Measurements from ENCODE around the gene UPK3A.

The UPK3A gene

GRCh38 chr22:45334528-45334927, 49.8 kb downstream of the UPK3A start:
- H3K9me3 ChIP-seq (ENCODE audit: control insufficient read depth in 2 of 2, low read length in 2 of 2): no peaks in the 10 kb centered on the region
- no peak overlapping the region for H3K27ac ChIP-seq (ENCODE audit: low read length)
- H3K27me3 ChIP-seq (ENCODE audit: control insufficient read depth in 1 of 2, insufficient read depth in 2 of 2, low read length in 2 of 2): no peaks in the 10 kb centered on the region
- H3K36me3 ChIP-seq (ENCODE audit: control insufficient read depth in 2 of 2, insufficient read depth in 2 of 2, low read length in 2 of 2): peaks cover 32 to 39% of the 10 kb centered on the region in 2 donors
- peaks cover 22% of the 10 kb centered on the region for H3K4me1 ChIP-seq (ENCODE audit: control insufficient read depth, insufficient read depth, low read length)
- no peak overlapping the region for H3K9ac ChIP-seq (ENCODE audit: low read length in 2 of 2)
- H3K4me3 ChIP-seq (ENCODE audit: low read length in 2 of 2): no peak overlapping the region

GRCh38 chr22:45335021-45335818, 50.5 kb downstream of the UPK3A start:
- H3K36me3 ChIP-seq (ENCODE audit: control insufficient read depth in 2 of 2, insufficient read depth in 2 of 2, low read length in 2 of 2): peaks cover 31 to 44% of the 10 kb centered on the region in 2 donors
- peaks cover 19% of the 10 kb centered on the region for H3K4me1 ChIP-seq (ENCODE audit: control insufficient read depth, insufficient read depth, low read length)
- no peaks in the 10 kb centered on the region for H3K27me3 ChIP-seq (ENCODE audit: control insufficient read depth in 1 of 2, insufficient read depth in 2 of 2, low read length in 2 of 2)
- no peak overlapping the region for H3K9ac ChIP-seq (ENCODE audit: low read length in 2 of 2)
- no peak overlapping the region for H3K4me3 ChIP-seq (ENCODE audit: low read length in 2 of 2)
- H3K9me3 ChIP-seq (ENCODE audit: control insufficient read depth in 2 of 2, low read length in 2 of 2): no peaks in the 10 kb centered on the region
- no peak overlapping the region for H3K27ac ChIP-seq (ENCODE audit: low read length)

GRCh38 chr22:45335854-45336522, 51.2 kb downstream of the UPK3A start:
- peaks cover 19% of the 10 kb centered on the region for H3K4me1 ChIP-seq (ENCODE audit: control insufficient read depth, insufficient read depth, low read length)
- peaks cover 28 to 41% of the 10 kb centered on the region in 2 donors for H3K36me3 ChIP-seq (ENCODE audit: control insufficient read depth in 2 of 2, insufficient read depth in 2 of 2, low read length in 2 of 2)
- no peak overlapping the region for H3K4me3 ChIP-seq (ENCODE audit: low read length in 2 of 2)
- H3K27me3 ChIP-seq (ENCODE audit: control insufficient read depth in 1 of 2, insufficient read depth in 2 of 2, low read length in 2 of 2): no peaks in the 10 kb centered on the region
- H3K27ac ChIP-seq (ENCODE audit: low read length): peak overlapping the region; percentile 77
- no peak overlapping the region for H3K9ac ChIP-seq (ENCODE audit: low read length in 2 of 2)
- H3K9me3 ChIP-seq (ENCODE audit: control insufficient read depth in 2 of 2, low read length in 2 of 2): no peaks in the 10 kb centered on the region

GRCh38 chr22:45336971-45337431, 52.3 kb downstream of the UPK3A start:
- Histone ChIP-seq H3K4me1 (ENCODE audit: control insufficient read depth, insufficient read depth, low read length) (peaks cover 19% of the 10 kb centered on the region), H3K9ac (ENCODE audit: low read length in 2 of 2) (peak overlapping the region; percentile 35 to 55), H3K9me3 (ENCODE audit: control insufficient read depth in 2 of 2, low read length in 2 of 2) (no peaks in the 10 kb centered on the region), H3K27ac (ENCODE audit: low read length) (peak overlapping the region; percentile 77), H3K27me3 (ENCODE audit: control insufficient read depth in 1 of 2, insufficient read depth in 2 of 2, low read length in 2 of 2) (no peaks in the 10 kb centered on the region), H3K36me3 (ENCODE audit: control insufficient read depth in 2 of 2, insufficient read depth in 2 of 2, low read length in 2 of 2) (peaks cover 31 to 45% of the 10 kb centered on the region in 2 donors), H3K4me3 (ENCODE audit: low read length in 2 of 2) (peak overlapping the region; percentile 0 to 61)

GRCh38 chr22:45337536-45337935, 52.8 kb downstream of the UPK3A start:
- peaks cover 31 to 44% of the 10 kb centered on the region in 2 donors for H3K36me3 ChIP-seq (ENCODE audit: control insufficient read depth in 2 of 2, insufficient read depth in 2 of 2, low read length in 2 of 2)
- peaks cover 19% of the 10 kb centered on the region for H3K4me1 ChIP-seq (ENCODE audit: control insufficient read depth, insufficient read depth, low read length)
- H3K27ac ChIP-seq (ENCODE audit: low read length): peak overlapping the region; percentile 77
- H3K9me3 ChIP-seq (ENCODE audit: control insufficient read depth in 2 of 2, low read length in 2 of 2): no peaks in the 10 kb centered on the region
- H3K4me3 ChIP-seq (ENCODE audit: low read length in 2 of 2): no peak overlapping the region
- H3K9ac ChIP-seq (ENCODE audit: low read length in 2 of 2): no peak overlapping the region
- H3K27me3 ChIP-seq (ENCODE audit: control insufficient read depth in 1 of 2, insufficient read depth in 2 of 2, low read length in 2 of 2): no peaks in the 10 kb centered on the region

- no peaks in the 10 kb centered on the region for H3K9me3 ChIP-seq (ENCODE audit: control insufficient read depth in 2 of 2, low read length in 2 of 2)
- H3K27me3 ChIP-seq (ENCODE audit: control insufficient read depth in 1 of 2, insufficient read depth in 2 of 2, low read length in 2 of 2): no peaks in the 10 kb centered on the region
- H3K36me3 ChIP-seq (ENCODE audit: control insufficient read depth in 2 of 2, insufficient read depth in 2 of 2, low read length in 2 of 2): peaks cover 31 to 44% of the 10 kb centered on the region in 2 donors
- no peak overlapping the region for H3K4me3 ChIP-seq (ENCODE audit: low read length in 2 of 2)
- no peak overlapping the region for H3K27ac ChIP-seq (ENCODE audit: low read length)
- H3K4me1 ChIP-seq (ENCODE audit: control insufficient read depth, insufficient read depth, low read length): peaks cover 19% of the 10 kb centered on the region
- no peak overlapping the region for H3K9ac ChIP-seq (ENCODE audit: low read length in 2 of 2)
These were observed 54.0 kb downstream of the UPK3A start for GRCh38 chr22:45338795-45339194.

- H3K9me3 ChIP-seq (ENCODE audit: control insufficient read depth in 2 of 2, low read length in 2 of 2): no peaks in the 10 kb centered on the region
- peaks cover 26 to 35% of the 10 kb centered on the region in 2 donors for H3K36me3 ChIP-seq (ENCODE audit: control insufficient read depth in 2 of 2, insufficient read depth in 2 of 2, low read length in 2 of 2)
- H3K27ac ChIP-seq (ENCODE audit: low read length): no peak overlapping the region
- H3K27me3 ChIP-seq (ENCODE audit: control insufficient read depth in 1 of 2, insufficient read depth in 2 of 2, low read length in 2 of 2): no peaks in the 10 kb centered on the region
- H3K4me3 ChIP-seq (ENCODE audit: low read length in 2 of 2): no peak overlapping the region
- no peak overlapping the region for H3K9ac ChIP-seq (ENCODE audit: low read length in 2 of 2)
- peaks cover 19% of the 10 kb centered on the region for H3K4me1 ChIP-seq (ENCODE audit: control insufficient read depth, insufficient read depth, low read length)
These were observed 55.6 kb downstream of the UPK3A start for GRCh38 chr22:45340323-45340722.

GRCh38 chr22:45341498-45341897, 56.7 kb downstream of the UPK3A start:
- H3K9me3 ChIP-seq (ENCODE audit: control insufficient read depth in 2 of 2, low read length in 2 of 2): no peaks in the 10 kb centered on the region
- no peaks in the 10 kb centered on the region for H3K27me3 ChIP-seq (ENCODE audit: control insufficient read depth in 1 of 2, insufficient read depth in 2 of 2, low read length in 2 of 2)
- H3K4me3 ChIP-seq (ENCODE audit: low read length in 2 of 2): no peak overlapping the region
- no peak overlapping the region for H3K27ac ChIP-seq (ENCODE audit: low read length)
- peaks cover 19 to 33% of the 10 kb centered on the region in 2 donors for H3K36me3 ChIP-seq (ENCODE audit: control insufficient read depth in 2 of 2, insufficient read depth in 2 of 2, low read length in 2 of 2)
- H3K9ac ChIP-seq (ENCODE audit: low read length in 2 of 2): no peak overlapping the region
- peaks cover 12% of the 10 kb centered on the region for H3K4me1 ChIP-seq (ENCODE audit: control insufficient read depth, insufficient read depth, low read length)

GRCh38 chr22:45343143-45343542, 58.4 kb downstream of the UPK3A start:
- Histone ChIP-seq H3K36me3 (ENCODE audit: control insufficient read depth in 2 of 2, insufficient read depth in 2 of 2, low read length in 2 of 2) (peaks cover 19 to 34% of the 10 kb centered on the region in 2 donors), H3K4me3 (ENCODE audit: low read length in 2 of 2) (no peak overlapping the region), H3K9me3 (ENCODE audit: control insufficient read depth in 2 of 2, low read length in 2 of 2) (no peaks in the 10 kb centered on the region)

GRCh38 chr22:45344334-45344733, 59.6 kb downstream of the UPK3A start:
- H3K27me3 ChIP-seq (ENCODE audit: control insufficient read depth in 1 of 2, insufficient read depth in 2 of 2, low read length in 2 of 2): no peaks in the 10 kb centered on the region
- no peaks in the 10 kb centered on the region for H3K9me3 ChIP-seq (ENCODE audit: control insufficient read depth in 2 of 2, low read length in 2 of 2)
- no peak overlapping the region for H3K4me3 ChIP-seq (ENCODE audit: low read length in 2 of 2)
- H3K36me3 ChIP-seq (ENCODE audit: control insufficient read depth in 2 of 2, insufficient read depth in 2 of 2, low read length in 2 of 2): peaks cover 15 to 30% of the 10 kb centered on the region in 2 donors
- no peak overlapping the region for H3K9ac ChIP-seq (ENCODE audit: low read length in 2 of 2)
- H3K27ac ChIP-seq (ENCODE audit: low read length): no peak overlapping the region
- H3K4me1 ChIP-seq (ENCODE audit: control insufficient read depth, insufficient read depth, low read length): no peaks in the 10 kb centered on the region

More at GRCh38 chr22:45343143-45343542, 58.4 kb downstream of the UPK3A start:
- no peak overlapping the region for H3K9ac ChIP-seq (ENCODE audit: low read length in 2 of 2)
- no peak overlapping the region for H3K27ac ChIP-seq (ENCODE audit: low read length)
- no peaks in the 10 kb centered on the region for H3K4me1 ChIP-seq (ENCODE audit: control insufficient read depth, insufficient read depth, low read length)
- H3K27me3 ChIP-seq (ENCODE audit: control insufficient read depth in 1 of 2, insufficient read depth in 2 of 2, low read length in 2 of 2): no peaks in the 10 kb centered on the region
